HG03103 (cell line): ENCODE data around the gene GPRC5A.
"Not testable (repeated sequence)": the region's sequence is repeated elsewhere in the genome, so short reads cannot be mapped to it uniquely, and the experiment has no call there.

Experiments
- ATAC-seq: cut with Tn5 transposase; IDR thresholded peaks from one replicate; pipeline ENCODE4 v1.9.1; 2021; ENCODE audit warnings: low read depth; ENCODE audit not compliant: unreplicated experiment

GPRC5A gene

GRCh38 chr12:12891080-12891880, at the start of gene GPRC5A:
Gene GPRC5A, plus strand, starts transcription at chr12:12891562. Its CDS starts 16,688 bp downstream, at chr12:12908250.
- no peak for ATAC-seq

- ATAC-seq = no peak
These were observed 45.5 kb upstream of the GPRC5A start for GRCh38 chr12:12845794-12846243.

GRCh38 chr12:12846780-12847179, 44.6 kb upstream of the GPRC5A start:
- not testable (repeated sequence) for ATAC-seq

- no peak for ATAC-seq
These were observed 37.9 kb upstream of the GPRC5A start for GRCh38 chr12:12853435-12853834.

- no peak for ATAC-seq
These were observed 31.7 kb upstream of the GPRC5A start for GRCh38 chr12:12859690-12860089.

GRCh38 chr12:12864243-12864642, 27.1 kb upstream of the GPRC5A start:
- ATAC-seq = no peak

GRCh38 chr12:12868477-12869235, 22.7 kb upstream of the GPRC5A start:
- no peak for ATAC-seq

- ATAC-seq = no peak
These were observed 20.9 kb upstream of the GPRC5A start for GRCh38 chr12:12870465-12870864.

- ATAC-seq = no peak
These were observed 19.7 kb upstream of the GPRC5A start for GRCh38 chr12:12871587-12872138.

- ATAC-seq = no peak
These were observed 19.0 kb upstream of the GPRC5A start for GRCh38 chr12:12872139-12872933.

GRCh38 chr12:12872934-12873275, 18.5 kb upstream of the GPRC5A start:
- no peak for ATAC-seq

GRCh38 chr12:12874029-12874428, 17.3 kb upstream of the GPRC5A start:
- ATAC-seq = no peak

GRCh38 chr12:12875301-12875700, 16.1 kb upstream of the GPRC5A start:
- ATAC-seq = not testable (repeated sequence)

GRCh38 chr12:12877153-12877768, 14.1 kb upstream of the GPRC5A start:
- no peak for ATAC-seq

GRCh38 chr12:12877781-12878455, 13.4 kb upstream of the GPRC5A start:
- ATAC-seq = no peak

- no peak for ATAC-seq
These were observed 10.8 kb upstream of the GPRC5A start for GRCh38 chr12:12880537-12880936.

- no peak for ATAC-seq
These were observed 10.0 kb upstream of the GPRC5A start for GRCh38 chr12:12881151-12881909.

GRCh38 chr12:12882288-12882687, 9.1 kb upstream of the GPRC5A start:
- no peak for ATAC-seq
